ENCODE data around the gene RIMS4.

Gene RIMS4

GRCh38 chr20:44759595-44759994 is 50.8 kb downstream of the RIMS4 start:
- DNase-seq = no peak

DNA sequence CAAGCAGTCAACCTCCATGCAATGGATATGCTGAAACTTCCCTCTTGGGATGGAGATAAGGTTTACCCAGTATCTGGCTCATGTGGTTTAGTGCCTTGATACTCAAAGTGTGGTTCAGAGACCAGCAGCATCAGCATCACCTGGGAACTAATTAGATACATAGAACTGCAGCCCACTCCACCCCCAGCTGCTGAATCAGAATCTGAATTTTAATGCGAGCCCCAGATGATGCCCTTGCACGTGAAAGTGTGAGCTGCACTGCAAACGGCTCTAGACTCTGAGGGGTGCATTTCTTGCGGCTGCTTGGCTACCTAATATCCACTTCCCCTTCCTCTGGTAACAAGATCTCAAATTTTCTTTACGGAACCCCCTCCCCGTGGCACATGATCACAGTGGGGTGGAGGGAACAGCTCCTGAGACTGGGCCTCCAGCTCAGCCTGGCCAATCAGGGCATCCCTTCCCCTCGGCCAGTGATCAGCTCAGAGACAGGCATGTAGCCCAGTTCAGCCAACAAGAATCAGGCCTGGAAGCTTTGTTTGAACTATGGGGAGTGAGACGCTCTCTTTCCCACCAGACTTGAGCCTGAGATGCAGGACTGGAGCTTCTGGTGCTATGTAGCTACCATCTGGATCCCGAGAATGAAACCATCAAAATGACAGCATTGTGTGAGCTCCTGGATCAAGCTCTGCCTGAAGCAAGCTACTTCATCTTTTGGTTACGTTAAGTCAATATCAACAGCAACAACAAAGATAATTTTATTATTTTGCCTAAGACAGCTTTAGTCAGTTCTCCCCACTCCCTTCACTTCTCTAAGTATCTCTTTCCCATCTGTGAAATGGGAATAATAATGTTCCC is 51.9 kb downstream of the RIMS4 start:
- no peak for DNase-seq

DNA sequence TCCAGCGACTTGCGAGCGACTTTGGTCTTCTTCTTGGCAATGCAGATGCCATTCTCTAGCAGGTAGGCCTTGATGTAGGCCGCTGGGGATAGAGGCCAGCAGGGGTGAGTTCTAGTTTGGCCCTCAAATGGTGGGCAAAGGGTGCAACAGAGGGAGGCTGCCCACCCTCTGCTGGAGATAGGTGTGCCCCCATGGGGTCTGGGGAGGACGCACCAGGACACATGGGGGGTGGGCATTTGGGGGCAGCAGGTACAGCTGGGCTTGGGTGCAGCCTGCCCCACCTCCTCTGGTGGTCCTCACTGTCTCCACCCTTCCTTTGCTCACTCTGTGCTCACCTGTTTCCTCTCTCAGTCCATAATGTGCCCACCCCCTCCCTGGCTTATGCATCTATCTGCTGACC is 53.4 kb downstream of the RIMS4 start:
- no peak for DNase-seq

DNA sequence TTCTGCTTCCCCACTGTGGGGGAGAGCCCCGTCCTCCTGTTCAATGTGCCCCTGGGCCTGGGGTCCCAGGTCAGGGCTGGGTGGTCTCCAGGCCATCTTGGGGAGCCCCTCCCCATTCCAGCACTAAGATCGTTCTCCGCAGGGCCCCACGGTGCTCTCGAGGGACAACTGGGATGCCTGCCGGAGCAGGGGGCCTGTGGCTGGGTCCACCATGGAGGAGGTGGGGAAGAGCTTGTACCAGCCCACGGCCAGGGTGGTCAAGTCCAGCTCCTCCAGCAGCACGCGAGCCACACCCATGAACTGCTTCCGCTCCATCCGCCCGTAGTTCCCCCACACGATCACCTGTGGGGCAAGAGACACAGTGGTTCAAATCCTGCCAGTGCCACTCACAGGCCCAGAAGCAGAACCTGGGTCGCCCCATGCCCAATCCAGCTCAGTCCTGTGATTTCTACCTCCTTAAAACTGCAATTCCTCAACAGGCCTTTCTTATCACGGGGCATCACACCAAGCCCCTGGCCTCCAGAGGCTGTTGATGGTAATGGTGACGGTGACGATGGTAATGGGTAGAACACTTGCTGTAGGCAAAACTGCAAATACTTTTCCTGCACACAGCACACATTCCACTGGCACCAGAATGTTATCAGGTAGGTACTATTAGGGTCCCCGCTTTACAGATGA is 54.2 kb downstream of the RIMS4 start:
- no peak for DNase-seq

GRCh38 chr20:44754554-44754953 is 55.8 kb downstream of the RIMS4 start:
- no peak for DNase-seq

DNA sequence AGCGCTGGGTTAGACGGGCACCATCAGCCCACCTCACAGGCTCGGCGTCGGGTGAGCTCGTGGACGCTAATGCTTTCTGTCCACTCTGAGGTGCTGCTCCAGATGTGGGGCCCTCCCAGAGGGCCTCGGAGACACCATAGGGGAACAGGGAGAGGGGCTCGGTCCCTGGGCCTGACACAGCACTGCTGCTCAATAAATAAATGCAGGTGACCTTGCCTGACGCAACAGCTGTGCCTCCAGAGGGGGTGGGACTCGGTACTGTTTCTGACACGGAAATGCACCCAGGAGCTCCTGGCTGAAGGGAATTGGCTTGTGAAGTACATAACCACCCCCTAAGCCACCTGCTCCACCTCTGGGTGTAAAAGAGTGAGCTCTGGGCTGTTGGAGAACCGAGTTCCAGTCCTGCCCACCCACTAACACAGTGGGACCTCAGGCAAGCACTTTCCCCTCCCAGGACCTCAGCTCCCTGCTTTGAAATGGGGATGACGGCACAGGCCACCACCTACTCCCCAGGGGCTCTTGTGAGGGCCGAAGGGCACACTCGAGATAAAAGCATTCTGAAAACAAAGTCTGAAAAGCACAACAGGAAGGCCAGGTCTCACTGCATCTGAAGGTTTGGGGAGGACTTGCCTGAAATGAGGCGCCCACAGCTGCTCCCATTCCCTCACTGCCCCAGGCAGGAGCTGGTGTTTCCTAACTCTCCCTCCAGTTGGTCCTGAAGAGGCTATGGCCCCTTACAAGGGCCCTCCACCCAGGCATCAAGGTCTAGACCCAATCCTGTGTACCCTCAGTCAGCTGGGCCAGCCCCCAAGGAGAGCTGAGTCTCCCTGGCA is 58.0 kb downstream of the RIMS4 start:
- DNase-seq = no peak

DNA sequence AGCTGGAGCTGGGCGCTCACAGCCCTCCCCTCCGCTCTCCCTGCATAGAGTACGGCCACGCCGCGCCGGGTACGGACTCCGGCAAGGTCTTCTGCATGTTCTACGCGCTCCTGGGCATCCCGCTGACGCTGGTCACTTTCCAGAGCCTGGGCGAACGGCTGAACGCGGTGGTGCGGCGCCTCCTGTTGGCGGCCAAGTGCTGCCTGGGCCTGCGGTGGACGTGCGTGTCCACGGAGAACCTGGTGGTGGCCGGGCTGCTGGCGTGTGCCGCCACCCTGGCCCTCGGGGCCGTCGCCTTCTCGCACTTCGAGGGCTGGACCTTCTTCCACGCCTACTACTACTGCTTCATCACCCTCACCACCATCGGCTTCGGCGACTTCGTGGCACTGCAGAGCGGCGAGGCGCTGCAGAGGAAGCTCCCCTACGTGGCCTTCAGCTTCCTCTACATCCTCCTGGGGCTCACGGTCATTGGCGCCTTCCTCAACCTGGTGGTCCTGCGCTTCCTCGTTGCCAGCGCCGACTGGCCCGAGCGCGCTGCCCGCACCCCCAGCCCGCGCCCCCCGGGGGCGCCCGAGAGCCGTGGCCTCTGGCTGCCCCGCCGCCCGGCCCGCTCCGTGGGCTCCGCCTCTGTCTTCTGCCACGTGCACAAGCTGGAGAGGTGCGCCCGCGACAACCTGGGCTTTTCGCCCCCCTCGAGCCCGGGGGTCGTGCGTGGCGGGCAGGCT is 60.1 kb downstream of the RIMS4 start:
- DNase-seq = no peak

DNA sequence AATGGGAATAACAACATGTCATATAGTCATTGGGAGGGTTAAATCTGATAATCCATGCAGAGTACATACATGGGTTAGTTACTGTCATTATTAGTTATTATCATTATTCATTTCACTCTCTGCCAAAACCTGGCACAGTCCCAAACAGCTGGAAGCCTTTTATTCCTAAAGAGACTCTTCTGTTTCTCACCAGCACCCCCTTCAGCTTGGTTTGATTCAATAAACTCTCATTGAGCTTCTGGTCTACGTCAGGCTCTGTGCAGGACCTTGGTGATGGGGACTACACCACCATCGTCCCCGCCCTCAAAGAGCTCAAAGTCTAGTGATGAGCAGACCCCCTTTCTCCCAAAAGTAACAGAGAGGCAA is 62.4 kb downstream of the RIMS4 start:
- no peak for DNase-seq

- DNase-seq = peak; percentile 80
Measured at GRCh38 chr20:44747166-44748004, 63.0 kb downstream of the RIMS4 start.

- no peak for DNase-seq
Measured at GRCh38 chr20:44746367-44747165, 63.8 kb downstream of the RIMS4 start.

- peak; percentile 48 for DNase-seq
Measured at GRCh38 chr20:44745598-44746366, 64.6 kb downstream of the RIMS4 start, which contains the start of gene KCNK15. Gene KCNK15 (plus strand): TSS chr20:44745865. CDS start chr20:44745911, 46 bp downstream.

GRCh38 chr20:44745122-44745597 is 65.2 kb downstream of the RIMS4 start:
- no peak for DNase-seq

GRCh38 chr20:44743916-44744655 is 66.3 kb downstream of the RIMS4 start:
- DNase-seq = no peak

DNA sequence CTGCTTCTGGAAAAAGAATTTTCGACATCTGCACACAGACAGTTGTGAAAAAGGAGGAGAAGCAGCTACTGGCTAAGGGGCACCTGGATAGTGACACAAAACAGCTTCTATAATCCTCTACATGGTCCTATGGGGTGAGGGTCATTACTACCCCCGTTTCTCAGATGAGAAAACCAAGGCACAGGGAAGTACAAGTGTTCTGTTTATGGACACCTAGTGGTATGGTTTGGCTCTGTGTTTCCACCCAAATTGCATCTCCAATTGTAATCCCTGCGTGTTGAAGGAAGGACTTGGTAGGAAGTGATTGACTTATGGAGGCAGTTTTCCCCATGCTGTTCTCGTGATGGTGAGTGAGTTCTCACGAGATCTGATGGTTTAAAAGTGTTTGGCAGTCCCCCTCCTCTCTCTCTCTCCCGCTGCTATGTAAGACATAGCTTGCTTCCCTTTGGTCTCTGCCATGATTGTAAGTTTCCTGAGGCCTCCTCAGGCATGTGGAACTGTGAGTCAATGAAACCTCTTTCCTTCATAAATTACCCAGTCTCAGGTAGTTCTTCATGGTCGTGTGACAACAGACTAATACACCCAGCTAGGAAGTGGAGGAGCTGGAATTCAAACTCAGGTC is 67.2 kb downstream of the RIMS4 start:
- no peak for DNase-seq

- no peak for DNase-seq
Measured at GRCh38 chr20:44742304-44743079, 67.9 kb downstream of the RIMS4 start.

DNA sequence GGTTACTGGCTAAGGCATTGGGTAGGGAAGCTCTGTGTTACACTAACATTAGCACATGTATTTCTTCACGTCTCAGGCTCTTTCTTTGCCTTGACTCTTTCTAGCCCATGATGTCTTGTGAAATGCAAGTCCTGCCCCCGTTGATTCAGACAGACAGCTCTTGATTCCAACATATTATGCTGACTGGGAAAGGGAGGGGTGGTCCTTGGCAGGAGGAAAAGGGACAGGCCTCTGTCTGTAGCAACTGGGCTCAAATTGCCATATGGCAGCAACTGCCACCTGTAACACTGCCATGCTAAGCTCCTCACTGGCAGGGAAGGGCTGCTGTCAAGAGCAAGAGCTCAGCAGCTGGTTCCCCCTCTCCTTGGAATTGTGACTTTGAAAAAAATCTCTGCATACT is 70.4 kb downstream of the RIMS4 start:
- DNase-seq = peak; percentile 62

DNA sequence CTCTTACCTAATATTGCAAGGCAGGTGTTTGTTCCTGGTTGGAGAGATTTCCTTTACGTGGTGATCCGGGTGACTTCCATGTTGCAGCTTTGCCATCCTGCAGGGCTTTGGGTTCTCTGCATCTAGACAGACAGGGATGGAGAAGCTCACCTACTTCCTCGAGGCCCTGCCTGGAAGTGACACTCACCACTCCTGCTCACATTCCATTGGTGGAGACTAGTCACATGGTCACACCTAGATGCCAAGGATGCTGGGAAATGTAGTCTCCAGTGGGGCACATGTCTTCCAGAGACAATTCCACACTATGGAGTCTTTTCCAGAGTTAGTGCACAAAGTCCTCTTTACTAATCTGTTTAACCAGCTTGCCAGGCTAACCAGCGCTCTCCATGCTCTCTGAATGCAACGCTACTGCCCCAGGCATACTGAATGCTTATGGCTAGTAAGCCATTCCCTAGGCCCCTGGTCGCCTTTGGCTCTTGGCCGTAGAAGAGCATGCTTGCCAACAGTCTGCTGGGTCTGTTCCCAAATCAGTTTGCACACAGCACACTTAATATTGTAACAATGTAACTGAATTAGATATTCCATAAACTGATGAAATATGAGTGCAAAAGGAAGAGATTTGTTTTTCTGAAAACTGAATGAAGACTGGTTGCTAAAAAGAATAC is 71.4 kb downstream of the RIMS4 start:
- DNase-seq = peak; percentile 73
